ENCODE data around the gene METTL24.

GRCh38 chr6:110334423-110335180 is 23.5 kb downstream of the METTL24 start:
- no peak for TF ChIP-seq CTCF (IDR thresholded peaks at IDR 0.05; ENCODE audit: low read length)
- TF ChIP-seq EZH2 (IDR thresholded peaks at IDR 0.05; ENCODE audit: borderline replicate concordance, low read length), result no peak
